ENCODE measurements around the gene PACRG.

PACRG gene

DNA sequence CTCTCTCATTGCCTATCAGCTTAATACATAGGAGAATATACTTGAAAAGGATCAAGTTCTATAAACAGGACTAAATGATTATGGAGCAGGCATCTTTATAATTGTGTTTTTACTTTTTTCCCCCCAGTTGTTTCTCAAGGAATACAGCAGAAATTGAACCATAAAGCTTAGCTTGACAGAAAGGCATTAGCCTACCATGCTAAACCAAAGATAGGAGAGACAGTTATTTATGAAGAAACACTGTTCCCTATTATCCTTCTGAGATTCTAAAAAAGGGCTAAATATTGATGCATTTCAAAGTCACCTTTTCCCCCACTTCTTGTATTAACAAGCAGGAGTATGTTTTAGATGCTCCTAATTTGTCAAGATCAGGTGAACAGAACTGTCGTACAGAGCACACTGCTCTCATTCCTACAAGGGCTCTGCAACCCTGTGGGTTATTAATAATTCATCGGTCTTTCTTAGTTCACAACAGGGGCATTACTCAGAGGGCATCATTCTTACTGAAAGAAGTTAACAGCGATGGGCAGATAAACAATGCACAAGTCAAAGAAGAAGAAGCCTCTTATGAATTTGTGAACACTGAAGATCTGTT is 38.9 kb upstream of the PACRG start:
- Histone ChIP-seq H3K4me1 (ENCODE audit: control insufficient read depth, insufficient read depth, low read length) (no peaks in the 10 kb centered on the region), H3K9me3 (ENCODE audit: control insufficient read depth, low read length) (no peaks in the 10 kb centered on the region), H3K36me3 (ENCODE audit: control insufficient read depth, insufficient read depth, low read length) (no peaks in the 10 kb centered on the region), H3K4me3 (ENCODE audit: insufficient read depth, low read depth, low read length) (no peak overlapping the region), H3K27me3 (ENCODE audit: control insufficient read depth, insufficient read depth, low read length, poor library complexity, severe bottlenecking) (no peaks in the 10 kb centered on the region), H3K27ac (ENCODE audit: insufficient read depth, low read depth, low read length, poor library complexity, severe bottlenecking) (no peak overlapping the region)
- 88 to 96% methylated on average over 3 of the region's 3 CpGs for WGBS, 2 experiments

- WGBS, 2 experiments, result 67 to 73% methylated on average over 5 of the region's 5 CpGs
- no peaks in the 10 kb centered on the region for H3K4me1 ChIP-seq (ENCODE audit: control insufficient read depth, insufficient read depth, low read length)
- no peaks in the 10 kb centered on the region for H3K9me3 ChIP-seq (ENCODE audit: control insufficient read depth, low read length)
- no peak overlapping the region for H3K27ac ChIP-seq (ENCODE audit: insufficient read depth, low read depth, low read length, poor library complexity, severe bottlenecking)
- no peak overlapping the region for H3K4me3 ChIP-seq (ENCODE audit: insufficient read depth, low read depth, low read length)
- no peaks in the 10 kb centered on the region for H3K36me3 ChIP-seq (ENCODE audit: control insufficient read depth, insufficient read depth, low read length)
- H3K27me3 ChIP-seq (ENCODE audit: control insufficient read depth, insufficient read depth, low read length, poor library complexity, severe bottlenecking), result no peaks in the 10 kb centered on the region
Observed at GRCh38 chr6:162690158-162690557, 37.6 kb upstream of the PACRG start.

DNA sequence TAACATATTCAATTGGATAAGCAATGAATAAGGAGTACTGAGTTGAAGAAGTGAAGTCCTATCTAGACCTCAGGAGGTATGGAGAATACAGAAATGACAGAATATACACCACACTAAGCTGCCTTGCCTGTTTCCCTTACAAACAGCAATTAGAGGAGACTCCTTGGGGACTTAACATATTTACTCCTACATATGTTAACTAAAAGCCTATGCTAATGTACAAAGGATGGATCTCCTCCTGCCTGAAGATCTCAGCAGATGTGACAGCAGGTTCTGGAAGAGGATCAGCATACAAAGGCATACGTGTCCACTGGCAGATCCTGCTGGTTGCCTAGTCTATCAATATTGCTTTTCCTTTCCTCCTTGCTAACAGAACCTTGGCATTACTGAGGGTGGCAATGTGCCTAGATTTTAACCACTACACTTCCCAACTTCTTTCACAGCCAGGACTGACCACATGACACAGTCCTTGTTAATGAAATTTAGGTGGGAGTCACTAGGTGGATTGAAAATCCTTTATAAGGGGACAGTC is 29.8 kb upstream of the PACRG start:
- no peaks in the 10 kb centered on the region for H3K36me3 ChIP-seq (ENCODE audit: control insufficient read depth, insufficient read depth, low read length)
- H3K4me3 ChIP-seq (ENCODE audit: insufficient read depth, low read depth, low read length), result no peak overlapping the region
- no peak overlapping the region for H3K27ac ChIP-seq (ENCODE audit: insufficient read depth, low read depth, low read length, poor library complexity, severe bottlenecking)
- WGBS, 2 experiments, result 89 to 96% methylated on average over 1 of the region's 1 CpG
- no peaks in the 10 kb centered on the region for H3K4me1 ChIP-seq (ENCODE audit: control insufficient read depth, insufficient read depth, low read length)
- H3K27me3 ChIP-seq (ENCODE audit: control insufficient read depth, insufficient read depth, low read length, poor library complexity, severe bottlenecking), result no peaks in the 10 kb centered on the region
- no peaks in the 10 kb centered on the region for H3K9me3 ChIP-seq (ENCODE audit: control insufficient read depth, low read length)

- Histone ChIP-seq H3K36me3 (ENCODE audit: control insufficient read depth, insufficient read depth, low read length) (no peaks in the 10 kb centered on the region), H3K27me3 (ENCODE audit: control insufficient read depth, insufficient read depth, low read length, poor library complexity, severe bottlenecking) (no peaks in the 10 kb centered on the region), H3K4me1 (ENCODE audit: control insufficient read depth, insufficient read depth, low read length) (no peaks in the 10 kb centered on the region), H3K9me3 (ENCODE audit: control insufficient read depth, low read length) (no peaks in the 10 kb centered on the region), H3K4me3 (ENCODE audit: insufficient read depth, low read depth, low read length) (no peak overlapping the region), H3K27ac (ENCODE audit: insufficient read depth, low read depth, low read length, poor library complexity, severe bottlenecking) (no peak overlapping the region)
Observed at GRCh38 chr6:162698440-162698839, 29.3 kb upstream of the PACRG start.

GRCh38 chr6:162699961-162700360 is 27.8 kb upstream of the PACRG start:
- Histone ChIP-seq H3K9me3 (ENCODE audit: control insufficient read depth, low read length) (no peaks in the 10 kb centered on the region), H3K4me3 (ENCODE audit: insufficient read depth, low read depth, low read length) (no peak overlapping the region), H3K27me3 (ENCODE audit: control insufficient read depth, insufficient read depth, low read length, poor library complexity, severe bottlenecking) (no peaks in the 10 kb centered on the region), H3K27ac (ENCODE audit: insufficient read depth, low read depth, low read length, poor library complexity, severe bottlenecking) (no peak overlapping the region), H3K4me1 (ENCODE audit: control insufficient read depth, insufficient read depth, low read length) (no peaks in the 10 kb centered on the region), H3K36me3 (ENCODE audit: control insufficient read depth, insufficient read depth, low read length) (no peaks in the 10 kb centered on the region)
- 93 to 94% methylated on average over 2 of the region's 2 CpGs for WGBS, 2 experiments

DNA sequence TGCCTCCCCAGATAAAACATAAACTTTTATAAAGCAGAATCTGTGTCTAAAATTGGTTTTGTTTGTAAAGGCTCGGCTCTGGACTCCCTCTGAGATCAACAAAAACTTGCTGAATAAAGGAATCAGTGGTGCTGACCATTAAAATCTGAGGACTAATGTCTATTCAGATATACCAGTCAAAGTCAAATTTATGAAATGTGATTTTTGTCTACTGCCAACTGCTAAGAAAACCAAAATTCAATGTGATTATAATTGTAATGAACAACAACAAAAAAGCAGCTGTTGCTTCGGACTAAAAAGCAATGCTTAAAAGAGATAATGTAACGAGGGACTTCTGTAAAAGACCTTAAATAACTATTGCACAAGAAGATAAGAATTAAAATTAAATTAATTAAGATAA is 26.8 kb upstream of the PACRG start:
- Histone ChIP-seq H3K27ac (ENCODE audit: insufficient read depth, low read depth, low read length, poor library complexity, severe bottlenecking) (no peak overlapping the region), H3K27me3 (ENCODE audit: control insufficient read depth, insufficient read depth, low read length, poor library complexity, severe bottlenecking) (no peaks in the 10 kb centered on the region), H3K4me1 (ENCODE audit: control insufficient read depth, insufficient read depth, low read length) (peaks cover 5% of the 10 kb centered on the region), H3K36me3 (ENCODE audit: control insufficient read depth, insufficient read depth, low read length) (no peaks in the 10 kb centered on the region), H3K4me3 (ENCODE audit: insufficient read depth, low read depth, low read length) (no peak overlapping the region), H3K9me3 (ENCODE audit: control insufficient read depth, low read length) (no peaks in the 10 kb centered on the region)
- 83 to 88% methylated on average over 1 to 2 of the region's 3 CpGs for WGBS, 2 experiments

GRCh38 chr6:162701551-162701950 is 26.2 kb upstream of the PACRG start:
- no CpG with 5 or more reads among the region's 1 CpG for WGBS, 2 experiments
- Histone ChIP-seq H3K36me3 (ENCODE audit: control insufficient read depth, insufficient read depth, low read length) (no peaks in the 10 kb centered on the region), H3K27ac (ENCODE audit: insufficient read depth, low read depth, low read length, poor library complexity, severe bottlenecking) (no peak overlapping the region), H3K4me1 (ENCODE audit: control insufficient read depth, insufficient read depth, low read length) (peaks cover 10% of the 10 kb centered on the region), H3K27me3 (ENCODE audit: control insufficient read depth, insufficient read depth, low read length, poor library complexity, severe bottlenecking) (no peaks in the 10 kb centered on the region), H3K9me3 (ENCODE audit: control insufficient read depth, low read length) (no peaks in the 10 kb centered on the region), H3K4me3 (ENCODE audit: insufficient read depth, low read depth, low read length) (no peak overlapping the region)

GRCh38 chr6:162702446-162702845 is 25.3 kb upstream of the PACRG start:
- Histone ChIP-seq H3K4me3 (ENCODE audit: insufficient read depth, low read depth, low read length) (no peak overlapping the region), H3K36me3 (ENCODE audit: control insufficient read depth, insufficient read depth, low read length) (no peaks in the 10 kb centered on the region), H3K4me1 (ENCODE audit: control insufficient read depth, insufficient read depth, low read length) (peaks cover 10% of the 10 kb centered on the region), H3K27me3 (ENCODE audit: control insufficient read depth, insufficient read depth, low read length, poor library complexity, severe bottlenecking) (no peaks in the 10 kb centered on the region), H3K27ac (ENCODE audit: insufficient read depth, low read depth, low read length, poor library complexity, severe bottlenecking) (no peak overlapping the region), H3K9me3 (ENCODE audit: control insufficient read depth, low read length) (no peaks in the 10 kb centered on the region)
- WGBS, 2 experiments, result 92 to 96% methylated on average over 2 of the region's 2 CpGs

DNA sequence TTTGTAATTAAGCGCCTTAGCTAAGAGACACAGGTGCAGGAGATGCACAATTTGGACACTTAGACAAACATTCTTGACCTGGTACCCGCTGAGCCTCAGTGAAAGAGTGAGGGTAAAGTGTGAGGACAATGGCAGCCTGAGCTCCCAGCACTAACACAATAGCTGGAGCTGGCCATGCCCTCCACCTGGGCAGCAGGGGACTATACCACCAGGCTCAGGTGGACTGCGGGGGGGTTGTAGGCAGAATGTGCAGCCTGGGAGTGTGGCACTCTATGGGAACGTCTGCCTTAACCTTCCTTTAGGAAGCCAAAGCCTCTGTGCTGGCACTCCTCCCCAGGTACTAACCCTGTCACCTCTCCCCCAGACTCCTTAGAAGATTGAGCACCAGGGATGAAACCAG is 23.8 kb upstream of the PACRG start:
- 90 to 93% methylated on average over 4 of the region's 4 CpGs for WGBS, 2 experiments
- Histone ChIP-seq H3K4me1 (ENCODE audit: control insufficient read depth, insufficient read depth, low read length) (peaks cover 10% of the 10 kb centered on the region), H3K4me3 (ENCODE audit: insufficient read depth, low read depth, low read length) (no peak overlapping the region), H3K27me3 (ENCODE audit: control insufficient read depth, insufficient read depth, low read length, poor library complexity, severe bottlenecking) (no peaks in the 10 kb centered on the region), H3K27ac (ENCODE audit: insufficient read depth, low read depth, low read length, poor library complexity, severe bottlenecking) (no peak overlapping the region), H3K36me3 (ENCODE audit: control insufficient read depth, insufficient read depth, low read length) (no peaks in the 10 kb centered on the region), H3K9me3 (ENCODE audit: control insufficient read depth, low read length) (no peaks in the 10 kb centered on the region)

DNA sequence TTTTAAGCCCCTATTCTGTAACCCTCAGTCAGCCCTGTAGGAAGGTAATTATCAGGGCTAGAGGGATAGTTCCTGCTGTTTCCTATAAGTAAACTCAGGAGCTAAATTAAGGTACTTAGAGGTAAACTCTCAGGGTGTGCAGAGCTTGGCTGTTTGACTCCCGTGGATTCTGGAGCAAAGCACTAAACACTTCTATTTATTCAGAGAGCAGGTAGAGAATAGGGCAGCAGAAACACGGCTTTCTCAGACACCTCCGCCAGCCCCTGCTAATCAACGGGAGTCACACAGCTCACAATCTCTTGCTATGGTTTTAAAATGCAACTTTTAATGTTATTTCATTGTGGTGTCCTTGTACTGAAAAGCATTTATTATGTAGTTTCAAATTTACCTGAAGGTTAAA is 22.0 kb upstream of the PACRG start:
- Histone ChIP-seq H3K27me3 (ENCODE audit: control insufficient read depth, insufficient read depth, low read length, poor library complexity, severe bottlenecking) (no peaks in the 10 kb centered on the region), H3K4me1 (ENCODE audit: control insufficient read depth, insufficient read depth, low read length) (peaks cover 10% of the 10 kb centered on the region), H3K27ac (ENCODE audit: insufficient read depth, low read depth, low read length, poor library complexity, severe bottlenecking) (no peak overlapping the region), H3K4me3 (ENCODE audit: insufficient read depth, low read depth, low read length) (no peak overlapping the region), H3K36me3 (ENCODE audit: control insufficient read depth, insufficient read depth, low read length) (no peaks in the 10 kb centered on the region), H3K9me3 (ENCODE audit: control insufficient read depth, low read length) (no peaks in the 10 kb centered on the region)
- WGBS, 2 experiments, result 85 to 90% methylated on average over 4 of the region's 4 CpGs

DNA sequence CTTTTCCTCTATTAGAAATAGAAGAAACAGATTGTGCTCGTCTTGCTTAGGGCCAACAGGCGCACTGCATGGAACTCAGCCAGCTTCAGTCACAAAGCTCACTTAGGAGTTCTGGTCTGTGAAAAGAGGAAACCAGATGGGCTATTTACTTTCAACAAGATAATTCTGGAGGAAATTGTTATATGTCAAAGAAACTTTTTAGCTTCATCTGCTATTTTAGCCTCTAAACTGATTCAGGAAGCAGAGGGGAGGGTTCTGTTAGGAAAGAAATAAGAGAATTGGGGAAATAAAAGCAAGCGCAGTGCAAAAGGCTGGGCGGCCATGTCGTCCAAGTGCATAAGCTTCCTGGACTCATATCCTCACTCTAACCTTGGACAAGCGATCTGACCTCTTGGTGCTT is 21.5 kb upstream of the PACRG start:
- no peaks in the 10 kb centered on the region for H3K36me3 ChIP-seq (ENCODE audit: control insufficient read depth, insufficient read depth, low read length)
- 72 to 78% methylated on average over 6 of the region's 6 CpGs for WGBS, 2 experiments
- H3K27ac ChIP-seq (ENCODE audit: insufficient read depth, low read depth, low read length, poor library complexity, severe bottlenecking), result no peak overlapping the region
- H3K4me1 ChIP-seq (ENCODE audit: control insufficient read depth, insufficient read depth, low read length), result peaks cover 10% of the 10 kb centered on the region
- H3K9me3 ChIP-seq (ENCODE audit: control insufficient read depth, low read length), result no peaks in the 10 kb centered on the region
- no peaks in the 10 kb centered on the region for H3K27me3 ChIP-seq (ENCODE audit: control insufficient read depth, insufficient read depth, low read length, poor library complexity, severe bottlenecking)
- no peak overlapping the region for H3K4me3 ChIP-seq (ENCODE audit: insufficient read depth, low read depth, low read length)
